HepG2 (cell line): ENCODE data around the gene HBS1L. TPM values are rescaled to one million over a fixed set of nuclear protein-coding genes. Genes with fewer than 3 reads are reported as not detected.

ENCODE experiments used
- ATAC-seq: fragments of 200-7000 bp; cut with Tn5 transposase; 3 replicates; pipeline ENCODE4 v1.9.1; 2020; ENCODE audit warnings: mild to moderate bottlenecking, moderate library complexity
- BruUV-seq: library from RNA; stranded (reverse); fragments of 400-500 nt; replicated peaks from 2 replicates; lab custom pipeline; 2021; lab: Mats Ljungman, UMichigan
- CTCF ChIA-PET: fragments of 300-600 bp; formaldehyde crosslinking; extraction: SDS; loops from one replicate; lab custom pipeline; 2021; ENCODE audit warnings: low total read pairs, inconsistent platforms, low intra/inter-chr PET ratio; lab: Yijun Ruan, JAX
- POLR2A ChIA-PET: fragments of 350-600 bp; sonication (Branson Sonifier 250); formaldehyde crosslinking; loops from one replicate; lab custom pipeline; 2020; ENCODE audit warnings: antibody characterized with exemption, inconsistent platforms; lab: Yijun Ruan, JAX
- DNase-seq: peaks from one replicate; pipeline ENCODE4 v3.0.0-alpha.2; 2015; ENCODE audit warnings: low spot score
- FAIRE-seq: peaks from 3 replicates; lab custom pipeline; 2011; peaks lifted over from hg19 to GRCh38; lab: Jason Lieb, UNC
- H2AFZ ChIP-seq: one replicate; pipeline ENCODE4 v1.6.1; 2011; ENCODE audit warnings: low read length, inconsistent platforms
- H3K27ac ChIP-seq: fragments of 300-600 bp; 3 replicates; pipeline ENCODE4 v1.8.0; 2011; ENCODE audit warnings: mixed run types, mild to moderate bottlenecking, mixed read lengths, low read length, inconsistent platforms; ENCODE audit not compliant: insufficient read depth; ENCODE audit errors: extremely low read length
- H3K27me3 ChIP-seq, 2 experiments: fragments of 200-600 bp in 1 of 2; 2 replicates in 1 of 2; 3 replicates in 1 of 2; pipeline versions ENCODE4 v1.6.0 to v1.8.0; 2011; ENCODE audit warnings: low read length in 2 of 2, mild to moderate bottlenecking in 2 of 2, moderate library complexity in 2 of 2, inconsistent platforms in 1 of 2; ENCODE audit not compliant: insufficient read depth in 2 of 2, control insufficient read depth in 1 of 2
- H3K36me3 ChIP-seq, 2 experiments: fragments of 200-600 bp in 1 of 2; replicated peaks in 1 of 2; 2 replicates in 1 of 2; 3 replicates in 1 of 2; pipeline versions ENCODE4 v1.5.1 to v1.8.0; 2011; ENCODE audit warnings: low read length in 2 of 2, inconsistent platforms in 1 of 2; ENCODE audit not compliant: insufficient read depth in 2 of 2, control insufficient read depth in 1 of 2
- H3K4me1 ChIP-seq: 2 replicates; pipeline ENCODE4 v1.5.1; 2012; ENCODE audit warnings: low read length, inconsistent platforms; ENCODE audit not compliant: insufficient read depth
- H3K4me2 ChIP-seq: 2 replicates; pipeline ENCODE4 v1.6.0; 2011; ENCODE audit warnings: low read depth, low read length, inconsistent platforms
- H3K4me3 ChIP-seq, 3 experiments: fragments of 200-600 bp in 1 of 3; sonication (generic), shearing (Covaris generic) in 1 of 3; replicated peaks in 1 of 3; 2 replicates each; pipeline ENCODE4 v1.5.1; 2011 to 2016; ENCODE audit warnings: low read length in 3 of 3, inconsistent platforms in 2 of 3, low read depth in 2 of 3, mild to moderate bottlenecking in 2 of 3, control low read depth in 1 of 3, mixed read lengths in 1 of 3; ENCODE audit not compliant: insufficient read depth in 1 of 3
- H3K79me2 ChIP-seq: one replicate; pipeline ENCODE4 v1.6.1; 2011; ENCODE audit warnings: low read length, inconsistent platforms; ENCODE audit not compliant: insufficient read depth
- H3K9ac ChIP-seq: 2 replicates; pipeline ENCODE4 v1.6.0; 2011; ENCODE audit warnings: mild to moderate bottlenecking, low read depth, low read length, inconsistent platforms; ENCODE audit not compliant: insufficient read depth
- H3K9me3 ChIP-seq: 2 replicates; pipeline ENCODE4 v1.5.1; 2012; ENCODE audit warnings: mild to moderate bottlenecking, low read length
- H4K20me1 ChIP-seq: 2 replicates; pipeline ENCODE4 v1.6.0; 2011; ENCODE audit warnings: inconsistent platforms, mild to moderate bottlenecking, low read length, moderate library complexity; ENCODE audit not compliant: insufficient read depth
- ATF7-NPFF ChIP-seq: sonication (generic); formaldehyde crosslinking; IDR thresholded peaks from 2 replicates; pipeline ENCODE4 v1.8.1; 2023; ENCODE audit warnings: mild to moderate bottlenecking, low read depth, missing genetic modification reagents, moderate library complexity
- RNF2 ChIP-seq: fragments of 450-650 bp; conservative IDR thresholded peaks from 2 replicates; pipeline ENCODE4 v1.6.1; 2016; ENCODE audit warnings: low read depth
- TP53 ChIP-seq: sonication (generic); formaldehyde crosslinking; conservative IDR thresholded peaks from 2 replicates; pipeline ENCODE4 v1.4.0; 2020; ENCODE audit warnings: missing genetic modification reagents
- ZNF747 ChIP-seq: sonication (generic); formaldehyde crosslinking; IDR thresholded peaks from 2 replicates; pipeline ENCODE4 v1.8.1; 2023; ENCODE audit warnings: missing genetic modification reagents, mild to moderate bottlenecking, borderline replicate concordance
- WGBS: methylation state at CpG from one replicate; pipeline ENCODE4 v1.1.6; 2017; ENCODE audit warnings: low lambda C conversion rate; 5-methylcytosine and 5-hydroxymethylcytosine counted together
- in situ Hi-C: cut with HindIII; loops from 2 replicates; pipeline ENCODE4 v1.10.0; 2017; ENCODE audit warnings: low pct_unique_long_range_greater_than_20kb; ENCODE audit not compliant: extremely low pct_ligation_motif_present
- intact Hi-C: fragments of 100-400 bp; cut with micrococcal nuclease; formaldehyde crosslinking; loops from one replicate; pipeline ENCODE4 v1.10.0; 2022; ENCODE audit not compliant: unreplicated experiment
- polyA plus RNA-seq, 8 experiments: library from polyadenylated mRNA; depleted of rRNA in 3 of 8; stranded (reverse) in 7 of 8; unstranded in 1 of 8; fragments of >200 nt; fragmentation: Illumina TruSeq in 4 of 8; extraction: Trizol in 4 of 8; gene quantifications; 2 replicates each; pipeline versions ENCODE4 v1.2.1 to v1.2.3, GENCODE V29; 2011 to 2016; ENCODE audit warnings: low read depth in 4 of 8, missing spikeins in 1 of 8, mixed read lengths in 1 of 8; ENCODE audit not compliant: insufficient read depth in 1 of 8
- total RNA-seq, 5 experiments: library from RNA; depleted of rRNA; stranded (reverse); fragments of >200 nt; fragmentation: Illumina TruSeq; extraction: Trizol; gene quantifications; 2 replicates each; pipeline ENCODE4 v1.2.3, GENCODE V29; 2016; ENCODE audit warnings: low read depth in 1 of 5
- TF ChIP-seq, protein P1 (sequence below): sonication (generic); formaldehyde crosslinking; IDR thresholded peaks from 2 replicates; pipeline ENCODE4 v1.4.0; 2020; ENCODE audit warnings: missing genetic modification reagents, borderline replicate concordance

HBS1L gene
- total and polyA plus RNA-seq, 2 of the 13 experiments (the other 11 are each of a cell fraction or from before 2014, with no cell fraction given) = 44.1 to 138 TPM

DNA sequence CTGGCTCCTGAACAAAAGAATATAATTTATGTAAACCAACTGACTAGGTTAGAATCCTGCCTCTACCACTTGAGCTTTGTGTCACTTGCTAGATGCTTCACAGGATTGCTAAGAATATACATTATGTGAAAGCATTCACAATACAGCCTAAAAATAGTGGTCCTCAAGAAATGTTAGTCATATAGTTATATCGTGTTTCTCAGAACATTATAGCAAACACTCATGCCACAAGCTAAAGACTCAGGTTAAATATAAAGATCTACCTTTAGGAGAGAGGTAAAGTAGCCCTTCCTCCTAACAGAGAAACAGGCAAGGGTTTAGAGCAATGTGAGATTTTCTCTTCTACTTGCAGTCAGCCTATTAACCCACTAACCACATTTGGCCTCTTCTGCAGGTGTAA is 86.9 kb downstream of the HBS1L start:
- Histone ChIP-seq H4K20me1 (no peaks in the 10 kb centered on the region), H3K27ac (no peak overlapping the region), H3K4me1 (no peaks in the 10 kb centered on the region), H3K9ac (no peak overlapping the region), H3K4me3 (no peak overlapping the region), H3K27me3 (no peaks in the 10 kb centered on the region), H3K79me2 (no peaks in the 10 kb centered on the region), H3K4me2 (no peak overlapping the region), H3K9me3 (no peaks in the 10 kb centered on the region), H3K36me3 (peaks cover 5 to 24% of the 10 kb centered on the region in 2 experiments), H2AFZ (no peak overlapping the region)
- DNase-seq = no peak
- ChIA-PET CTCF (no interaction called here), POLR2A (no interaction called here)
- in situ Hi-C loops (no loop called here), intact Hi-C loops (no loop called here)
- WGBS = 93% methylated on average over 1 of the region's 1 CpG
- no TSS peak for BruUV-seq
- no peak; the same call in 2 of the 3 replicates for ATAC-seq
- TF ChIP-seq, protein P1, sequence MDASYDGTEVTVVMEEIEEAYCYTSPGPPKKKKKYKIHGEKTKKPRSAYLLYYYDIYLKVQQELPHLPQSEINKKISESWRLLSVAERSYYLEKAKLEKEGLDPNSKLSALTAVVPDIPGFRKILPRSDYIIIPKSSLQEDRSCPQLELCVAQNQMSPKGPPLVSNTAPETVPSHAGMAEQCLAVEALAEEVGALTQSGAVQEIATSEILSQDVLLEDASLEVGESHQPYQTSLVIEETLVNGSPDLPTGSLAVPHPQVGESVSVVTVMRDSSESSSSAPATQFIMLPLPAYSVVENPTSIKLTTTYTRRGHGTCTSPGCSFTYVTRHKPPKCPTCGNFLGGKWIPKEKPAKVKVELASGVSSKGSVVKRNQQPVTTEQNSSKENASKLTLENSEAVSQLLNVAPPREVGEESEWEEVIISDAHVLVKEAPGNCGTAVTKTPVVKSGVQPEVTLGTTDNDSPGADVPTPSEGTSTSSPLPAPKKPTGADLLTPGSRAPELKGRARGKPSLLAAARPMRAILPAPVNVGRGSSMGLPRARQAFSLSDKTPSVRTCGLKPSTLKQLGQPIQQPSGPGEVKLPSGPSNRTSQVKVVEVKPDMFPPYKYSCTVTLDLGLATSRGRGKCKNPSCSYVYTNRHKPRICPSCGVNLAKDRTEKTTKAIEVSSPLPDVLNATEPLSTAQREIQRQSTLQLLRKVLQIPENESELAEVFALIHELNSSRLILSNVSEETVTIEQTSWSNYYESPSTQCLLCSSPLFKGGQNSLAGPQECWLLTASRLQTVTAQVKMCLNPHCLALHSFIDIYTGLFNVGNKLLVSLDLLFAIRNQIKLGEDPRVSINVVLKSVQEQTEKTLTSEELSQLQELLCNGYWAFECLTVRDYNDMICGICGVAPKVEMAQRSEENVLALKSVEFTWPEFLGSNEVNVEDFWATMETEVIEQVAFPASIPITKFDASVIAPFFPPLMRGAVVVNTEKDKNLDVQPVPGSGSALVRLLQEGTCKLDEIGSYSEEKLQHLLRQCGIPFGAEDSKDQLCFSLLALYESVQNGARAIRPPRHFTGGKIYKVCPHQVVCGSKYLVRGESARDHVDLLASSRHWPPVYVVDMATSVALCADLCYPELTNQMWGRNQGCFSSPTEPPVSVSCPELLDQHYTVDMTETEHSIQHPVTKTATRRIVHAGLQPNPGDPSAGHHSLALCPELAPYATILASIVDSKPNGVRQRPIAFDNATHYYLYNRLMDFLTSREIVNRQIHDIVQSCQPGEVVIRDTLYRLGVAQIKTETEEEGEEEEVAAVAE (CRISPR knock-in tag) = no peak
- no peak for TF ChIP-seq TP53 (CRISPR knock-in tag)
- no peak for TF ChIP-seq RNF2
- no peak for TF ChIP-seq ZNF747 (CRISPR knock-in tag)
- TF ChIP-seq ATF7-NPFF = no peak
- no peak for FAIRE-seq
